Suprapubic skin (tissue), 4 donors: ENCODE measurements around the gene LIN28A. TPM values are rescaled to one million over a fixed set of nuclear protein-coding genes. Genes with fewer than 3 reads are reported as not detected.

ENCODE experiments used
- DNase-seq, 2 donors: peaks; one replicate each; pipeline ENCODE4 v3.0.0-alpha.2; 2019; ENCODE audit warnings: low spot score in 2 of 2
- H3K27ac ChIP-seq: fragments of 200-600 bp; sonication (generic); one replicate; pipeline ENCODE4 v1.5.1; 2019
- H3K27me3 ChIP-seq: fragments of 200-600 bp; sonication (generic); one replicate; pipeline ENCODE4 v1.5.1; 2019
- H3K36me3 ChIP-seq: fragments of 200-600 bp; sonication (generic); one replicate; pipeline ENCODE4 v1.5.1; 2019
- H3K4me1 ChIP-seq: fragments of 200-600 bp; sonication (generic); one replicate; pipeline ENCODE4 v1.5.1; 2019
- H3K4me3 ChIP-seq: fragments of 200-600 bp; sonication (generic); one replicate; pipeline ENCODE4 v1.5.1; 2019; ENCODE audit warnings: mild to moderate bottlenecking
- H3K9me3 ChIP-seq: fragments of 200-600 bp; sonication (generic); one replicate; pipeline ENCODE4 v1.5.1; 2019
- EP300 ChIP-seq: sonication (generic); formaldehyde crosslinking; IDR thresholded peaks from one replicate; pipeline ENCODE4 v1.6.1; 2017; ENCODE audit warnings: antibody characterized with exemption
- POLR2A ChIP-seq, 2 donors: fragments of 450-650 bp; IDR thresholded peaks; one replicate each; pipeline ENCODE4 v1.6.1; 2017; ENCODE audit warnings: antibody characterized with exemption in 2 of 2, mild to moderate bottlenecking in 2 of 2, moderate library complexity in 2 of 2
- POLR2AphosphoS5 ChIP-seq, 3 donors: sonication (generic); formaldehyde crosslinking; IDR thresholded peaks; one replicate each; pipeline ENCODE4 v1.6.1; 2017; ENCODE audit warnings: antibody characterized with exemption in 3 of 3
- WGBS: methylation state at CpG from one replicate; pipeline ENCODE4 v1.1.5; 2018; 5-methylcytosine and 5-hydroxymethylcytosine counted together
- total RNA-seq, 4 donors: library from RNA; depleted of rRNA; stranded (reverse); fragments of >200 nt; gene quantifications; one replicate each; pipeline ENCODE4 v1.1.0, GENCODE V29; 2016
- TF ChIP-seq, protein P1 (sequence below), 2 donors: fragments of 200-600 bp in 1 of 2; fragments of 450-650 bp in 1 of 2; sonication (generic) in 1 of 2; IDR thresholded peaks; one replicate each; pipeline ENCODE4 v1.5.1; 2016 to 2019; ENCODE audit warnings: antibody characterized with exemption in 2 of 2, mild to moderate bottlenecking in 1 of 2, moderate library complexity in 1 of 2

Gene LIN28A
- total RNA-seq, 4 donors from 2014 or later: not detected

DNA sequence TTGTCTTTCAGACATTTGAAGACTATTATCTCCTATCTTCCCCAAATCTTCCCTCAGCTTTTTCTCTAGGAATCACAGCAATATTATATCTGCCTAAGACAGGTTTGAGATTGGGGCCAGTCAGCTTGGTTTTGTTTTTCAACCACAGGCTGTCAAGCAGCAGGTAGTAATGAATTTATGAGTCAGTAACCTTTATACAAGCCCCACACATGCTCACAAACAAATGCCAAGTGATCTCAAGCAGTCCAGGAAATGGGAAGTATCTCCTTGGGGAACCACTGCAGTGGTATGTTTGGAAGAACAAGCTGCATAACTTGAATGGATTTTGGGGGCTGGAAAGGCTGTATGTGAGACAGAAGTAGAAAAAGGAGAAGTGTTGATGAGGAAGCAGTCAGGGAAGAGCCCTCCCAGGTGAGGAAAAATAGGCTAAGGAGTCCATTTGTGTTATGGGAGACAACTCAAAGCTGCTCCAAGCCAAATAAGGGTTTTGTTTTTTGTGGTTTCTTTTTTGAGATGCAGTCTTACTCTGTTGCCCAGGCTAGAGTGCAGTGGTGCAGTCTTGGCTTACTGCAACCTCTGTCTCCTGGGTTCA lies 23.6 kb downstream of the LIN28A start:
- peaks cover 37% of the 10 kb centered on the region for H3K36me3 ChIP-seq
- H3K27me3 ChIP-seq: no peaks in the 10 kb centered on the region
- DNase-seq: no peak
- H3K27ac ChIP-seq: no peak overlapping the region
- peaks cover 30% of the 10 kb centered on the region for H3K4me1 ChIP-seq
- no peak overlapping the region for H3K4me3 ChIP-seq
- no peaks in the 10 kb centered on the region for H3K9me3 ChIP-seq
- TF ChIP-seq, protein P1, sequence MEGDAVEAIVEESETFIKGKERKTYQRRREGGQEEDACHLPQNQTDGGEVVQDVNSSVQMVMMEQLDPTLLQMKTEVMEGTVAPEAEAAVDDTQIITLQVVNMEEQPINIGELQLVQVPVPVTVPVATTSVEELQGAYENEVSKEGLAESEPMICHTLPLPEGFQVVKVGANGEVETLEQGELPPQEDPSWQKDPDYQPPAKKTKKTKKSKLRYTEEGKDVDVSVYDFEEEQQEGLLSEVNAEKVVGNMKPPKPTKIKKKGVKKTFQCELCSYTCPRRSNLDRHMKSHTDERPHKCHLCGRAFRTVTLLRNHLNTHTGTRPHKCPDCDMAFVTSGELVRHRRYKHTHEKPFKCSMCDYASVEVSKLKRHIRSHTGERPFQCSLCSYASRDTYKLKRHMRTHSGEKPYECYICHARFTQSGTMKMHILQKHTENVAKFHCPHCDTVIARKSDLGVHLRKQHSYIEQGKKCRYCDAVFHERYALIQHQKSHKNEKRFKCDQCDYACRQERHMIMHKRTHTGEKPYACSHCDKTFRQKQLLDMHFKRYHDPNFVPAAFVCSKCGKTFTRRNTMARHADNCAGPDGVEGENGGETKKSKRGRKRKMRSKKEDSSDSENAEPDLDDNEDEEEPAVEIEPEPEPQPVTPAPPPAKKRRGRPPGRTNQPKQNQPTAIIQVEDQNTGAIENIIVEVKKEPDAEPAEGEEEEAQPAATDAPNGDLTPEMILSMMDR (IDR thresholded peaks at IDR 0.05): no peak
- TF ChIP-seq POLR2AphosphoS5 (IDR thresholded peaks at IDR 0.05): no peak
- TF ChIP-seq EP300: no peak
- no peak for TF ChIP-seq POLR2A (IDR thresholded peaks at IDR 0.05)

DNA sequence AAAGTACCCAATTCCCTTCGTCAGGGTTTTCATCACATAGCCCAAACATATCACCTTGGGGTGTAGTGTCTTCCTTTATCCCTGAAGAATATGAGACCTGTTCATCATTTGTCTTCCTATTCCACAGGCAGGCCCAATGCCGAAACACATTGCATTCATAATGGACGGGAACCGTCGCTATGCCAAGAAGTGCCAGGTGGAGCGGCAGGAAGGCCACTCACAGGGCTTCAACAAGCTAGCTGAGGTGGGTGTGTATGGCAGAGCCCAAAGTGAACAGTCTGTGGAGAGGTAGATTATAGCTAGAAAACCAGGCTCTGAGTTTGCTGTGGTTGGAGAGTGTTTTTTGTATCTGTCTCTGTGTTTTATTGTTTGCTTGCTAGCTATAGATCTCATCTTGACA lies 27.4 kb downstream of the LIN28A start:
- TF ChIP-seq POLR2A (IDR thresholded peaks at IDR 0.05) (no peak), EP300 (no peak), POLR2AphosphoS5 (IDR thresholded peaks at IDR 0.05) (no peak)
- TF ChIP-seq, protein P1 (IDR thresholded peaks at IDR 0.05): no peak
- H3K4me3 ChIP-seq: no peak overlapping the region
- no peak for DNase-seq
- peaks cover 16% of the 10 kb centered on the region for H3K4me1 ChIP-seq
- H3K36me3 ChIP-seq: peaks cover 75% of the 10 kb centered on the region
- H3K9me3 ChIP-seq: no peaks in the 10 kb centered on the region
- no peak overlapping the region for H3K27ac ChIP-seq
- WGBS: 98% methylated on average over 6 of the region's 6 CpGs
- no peaks in the 10 kb centered on the region for H3K27me3 ChIP-seq

DNA sequence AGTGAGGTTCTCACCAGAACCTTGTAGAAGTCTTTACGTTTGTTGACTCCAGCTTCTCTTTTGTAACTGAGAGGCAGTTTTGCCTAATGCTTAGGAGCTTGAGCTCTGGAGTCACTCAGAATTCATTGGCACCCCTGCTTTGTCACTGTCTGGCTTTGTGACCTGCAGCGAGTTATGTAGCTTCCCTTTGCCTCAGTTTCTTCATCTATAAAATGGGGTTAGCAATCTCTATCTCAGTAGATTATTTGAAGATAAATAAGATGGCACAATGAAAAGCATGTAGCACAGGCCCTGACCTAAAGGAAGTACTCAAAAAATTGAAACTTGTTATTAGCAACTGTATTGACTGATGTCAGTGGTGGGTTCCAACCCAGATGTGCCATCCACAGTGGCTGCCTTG lies 29.6 kb downstream of the LIN28A start:
- DNase-seq: no peak
- no peaks in the 10 kb centered on the region for H3K9me3 ChIP-seq
- H3K27me3 ChIP-seq: no peaks in the 10 kb centered on the region
- 98% methylated on average over 2 of the region's 2 CpGs for WGBS
- H3K4me3 ChIP-seq: no peak overlapping the region
- H3K36me3 ChIP-seq: peaks cover 93% of the 10 kb centered on the region
- no peaks in the 10 kb centered on the region for H3K4me1 ChIP-seq
- TF ChIP-seq, protein P1 (IDR thresholded peaks at IDR 0.05): no peak
- no peak for TF ChIP-seq EP300
- TF ChIP-seq POLR2AphosphoS5 (IDR thresholded peaks at IDR 0.05): no peak
- TF ChIP-seq POLR2A (IDR thresholded peaks at IDR 0.05): no peak
- no peak overlapping the region for H3K27ac ChIP-seq

DNA sequence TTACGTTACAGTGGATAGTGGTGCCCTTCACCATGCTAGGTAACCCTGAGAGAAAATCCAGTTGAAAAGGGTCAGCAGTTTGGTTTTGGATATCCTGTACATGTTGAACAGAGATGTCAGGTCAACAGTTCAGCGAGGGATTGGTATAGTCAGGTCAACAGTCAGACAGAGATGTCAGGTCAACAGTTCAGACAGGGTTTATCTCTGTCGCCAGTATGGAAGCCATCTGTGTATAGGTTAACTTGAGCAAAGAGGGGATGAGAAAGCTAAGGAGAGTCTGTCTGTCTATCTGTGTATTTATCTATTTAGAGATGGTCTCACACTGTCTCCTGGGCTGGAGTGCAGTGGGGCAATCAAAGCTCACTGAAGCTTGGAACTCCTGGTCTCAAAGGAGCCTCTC lies 39.3 kb downstream of the LIN28A start:
- H3K27ac ChIP-seq: no peak overlapping the region
- H3K4me1 ChIP-seq: no peaks in the 10 kb centered on the region
- 92% methylated on average over 3 of the region's 3 CpGs for WGBS
- H3K36me3 ChIP-seq: peaks cover 88% of the 10 kb centered on the region
- TF ChIP-seq POLR2A (IDR thresholded peaks at IDR 0.05) (no peak), POLR2AphosphoS5 (IDR thresholded peaks at IDR 0.05) (no peak), EP300 (no peak)
- TF ChIP-seq, protein P1 (IDR thresholded peaks at IDR 0.05): no peak
- no peaks in the 10 kb centered on the region for H3K27me3 ChIP-seq
- no peaks in the 10 kb centered on the region for H3K9me3 ChIP-seq
- DNase-seq: no peak
- no peak overlapping the region for H3K4me3 ChIP-seq

DNA sequence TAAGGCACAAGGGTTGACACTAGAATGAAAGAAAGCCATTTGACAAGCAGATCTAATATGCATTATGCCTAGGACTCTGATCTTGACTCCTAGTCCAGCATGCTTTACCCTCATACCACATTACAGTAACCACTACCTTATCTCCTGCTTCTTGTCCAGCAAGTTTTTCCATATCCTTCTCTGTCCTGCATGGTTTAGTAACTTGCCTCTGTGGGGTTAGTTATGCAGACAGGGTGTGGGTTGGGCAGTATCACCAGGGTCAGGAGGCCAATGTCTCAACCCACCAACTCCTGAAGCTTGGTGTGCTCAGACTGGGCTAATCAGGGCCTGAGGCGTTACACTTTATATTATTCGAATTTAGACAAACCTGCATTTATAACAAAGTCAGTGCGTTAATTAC lies 40.3 kb downstream of the LIN28A start:
- 93% methylated on average over 3 of the region's 3 CpGs for WGBS
- H3K36me3 ChIP-seq: peaks cover 82% of the 10 kb centered on the region
- TF ChIP-seq POLR2AphosphoS5 (IDR thresholded peaks at IDR 0.05) (no peak), POLR2A (IDR thresholded peaks at IDR 0.05) (no peak), EP300 (no peak)
- TF ChIP-seq, protein P1 (IDR thresholded peaks at IDR 0.05): no peak

More for the DNA sequence above, 40.3 kb downstream of the LIN28A start:
- Histone ChIP-seq H3K9me3 (no peaks in the 10 kb centered on the region), H3K27me3 (no peaks in the 10 kb centered on the region), H3K4me3 (no peak overlapping the region), H3K4me1 (no peaks in the 10 kb centered on the region), H3K27ac (no peak overlapping the region)
- no peak for DNase-seq
